ENCODE measurements around the gene HPSE. TPM values are rescaled to one million over a fixed set of nuclear protein-coding genes. Genes with fewer than 3 reads are reported as not detected.

Gene HPSE
- total and polyA plus RNA-seq, 2 donors (not counting 1 experiment from before 2014, with no cell fraction given) = 0.17 to 0.26 TPM

DNA sequence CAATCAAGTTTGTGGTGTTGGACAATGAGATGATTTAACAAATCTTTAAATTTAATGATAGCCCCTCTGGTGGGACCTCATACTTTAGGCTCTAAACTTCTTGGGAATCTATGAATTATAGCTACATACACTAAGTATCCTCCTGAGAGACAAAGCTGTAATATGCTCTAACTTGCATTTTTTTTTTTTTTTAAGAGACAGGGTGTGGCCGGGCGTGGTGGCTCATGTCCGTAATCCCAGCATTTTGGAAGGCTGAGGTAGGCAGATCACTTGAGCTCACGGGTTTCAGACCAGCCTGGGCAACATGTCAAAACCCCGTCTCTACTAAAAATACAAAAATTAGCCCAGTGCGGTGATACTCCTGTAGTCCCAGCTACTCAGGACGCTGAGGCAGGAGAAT is 26.7 kb downstream of the HPSE start:
- Histone ChIP-seq H3K27ac (ENCODE audit: insufficient read depth, low read length) (no peak overlapping the region), H3K27me3 (ENCODE audit: control insufficient read depth, insufficient read depth, low read length) (no peaks in the 10 kb centered on the region), H3K9me3 (ENCODE audit: control insufficient read depth, insufficient read depth, low read depth, low read length) (no peaks in the 10 kb centered on the region), H4K20me1 (ENCODE audit: control insufficient read depth, extremely low read depth, insufficient read depth, low read length) (no peaks in the 10 kb centered on the region), H3K4me1 (ENCODE audit: control insufficient read depth, extremely low read depth, insufficient read depth, low read length) (no peaks in the 10 kb centered on the region), H3K79me2 (ENCODE audit: control insufficient read depth, insufficient read depth, low read length) (no peaks in the 10 kb centered on the region), H3K36me3 (ENCODE audit: control insufficient read depth, insufficient read depth, low read length) (no peaks in the 10 kb centered on the region), H2AFZ (ENCODE audit: low read length) (no peak overlapping the region), H3K4me3 (replicated peaks in 1 of 4; ENCODE audit: control extremely low read depth in 1 of 4, insufficient read depth in 1 of 4, low read depth in 3 of 4, low read length in 4 of 4) (no peak overlapping the region), H3K4me2 (ENCODE audit: extremely low read depth, insufficient read depth, low read length) (no peak overlapping the region), H3K9ac (ENCODE audit: insufficient read depth, low read length) (no peak overlapping the region)
- TF ChIP-seq, protein P1, sequence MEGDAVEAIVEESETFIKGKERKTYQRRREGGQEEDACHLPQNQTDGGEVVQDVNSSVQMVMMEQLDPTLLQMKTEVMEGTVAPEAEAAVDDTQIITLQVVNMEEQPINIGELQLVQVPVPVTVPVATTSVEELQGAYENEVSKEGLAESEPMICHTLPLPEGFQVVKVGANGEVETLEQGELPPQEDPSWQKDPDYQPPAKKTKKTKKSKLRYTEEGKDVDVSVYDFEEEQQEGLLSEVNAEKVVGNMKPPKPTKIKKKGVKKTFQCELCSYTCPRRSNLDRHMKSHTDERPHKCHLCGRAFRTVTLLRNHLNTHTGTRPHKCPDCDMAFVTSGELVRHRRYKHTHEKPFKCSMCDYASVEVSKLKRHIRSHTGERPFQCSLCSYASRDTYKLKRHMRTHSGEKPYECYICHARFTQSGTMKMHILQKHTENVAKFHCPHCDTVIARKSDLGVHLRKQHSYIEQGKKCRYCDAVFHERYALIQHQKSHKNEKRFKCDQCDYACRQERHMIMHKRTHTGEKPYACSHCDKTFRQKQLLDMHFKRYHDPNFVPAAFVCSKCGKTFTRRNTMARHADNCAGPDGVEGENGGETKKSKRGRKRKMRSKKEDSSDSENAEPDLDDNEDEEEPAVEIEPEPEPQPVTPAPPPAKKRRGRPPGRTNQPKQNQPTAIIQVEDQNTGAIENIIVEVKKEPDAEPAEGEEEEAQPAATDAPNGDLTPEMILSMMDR (conservative IDR thresholded peaks at IDR 0.05 in 1 of 2, IDR thresholded peaks at IDR 0.05 in 1 of 2; ENCODE audit: low read depth in 1 of 2, low read length in 2 of 2) = no peak
- no peak for TF ChIP-seq EZH2 (IDR thresholded peaks at IDR 0.05; ENCODE audit: low read length, missing control alignments)
- DNase-seq (ENCODE audit: low read depth in 2 of 2) = no peak

DNA sequence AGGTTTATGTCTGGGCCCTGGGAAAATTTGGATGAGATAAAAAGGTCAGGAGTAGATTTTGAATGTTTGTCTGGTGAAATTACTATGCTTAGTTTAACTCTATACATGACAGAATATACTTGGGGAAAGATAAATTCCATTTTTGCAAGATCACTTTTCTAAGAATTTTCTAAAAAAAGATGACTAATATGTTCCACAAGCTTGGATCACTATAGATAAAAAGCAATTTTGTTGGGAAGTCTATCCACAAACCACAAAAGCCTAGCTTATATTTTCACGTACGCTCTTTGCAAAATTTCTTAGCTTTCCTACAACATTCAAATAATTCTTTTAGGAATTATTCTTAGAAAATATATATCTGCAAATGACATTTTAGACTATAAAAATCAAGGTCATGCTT is 29.5 kb downstream of the HPSE start:
- DNase-seq (ENCODE audit: low read depth in 2 of 2) = no peak
- no peak for TF ChIP-seq EZH2 (IDR thresholded peaks at IDR 0.05; ENCODE audit: low read length, missing control alignments)
- TF ChIP-seq, protein P1 (conservative IDR thresholded peaks at IDR 0.05 in 1 of 2, IDR thresholded peaks at IDR 0.05 in 1 of 2; ENCODE audit: low read depth in 1 of 2, low read length in 2 of 2) = no peak
- no peaks in the 10 kb centered on the region for H3K36me3 ChIP-seq (ENCODE audit: control insufficient read depth, insufficient read depth, low read length)

DNA sequence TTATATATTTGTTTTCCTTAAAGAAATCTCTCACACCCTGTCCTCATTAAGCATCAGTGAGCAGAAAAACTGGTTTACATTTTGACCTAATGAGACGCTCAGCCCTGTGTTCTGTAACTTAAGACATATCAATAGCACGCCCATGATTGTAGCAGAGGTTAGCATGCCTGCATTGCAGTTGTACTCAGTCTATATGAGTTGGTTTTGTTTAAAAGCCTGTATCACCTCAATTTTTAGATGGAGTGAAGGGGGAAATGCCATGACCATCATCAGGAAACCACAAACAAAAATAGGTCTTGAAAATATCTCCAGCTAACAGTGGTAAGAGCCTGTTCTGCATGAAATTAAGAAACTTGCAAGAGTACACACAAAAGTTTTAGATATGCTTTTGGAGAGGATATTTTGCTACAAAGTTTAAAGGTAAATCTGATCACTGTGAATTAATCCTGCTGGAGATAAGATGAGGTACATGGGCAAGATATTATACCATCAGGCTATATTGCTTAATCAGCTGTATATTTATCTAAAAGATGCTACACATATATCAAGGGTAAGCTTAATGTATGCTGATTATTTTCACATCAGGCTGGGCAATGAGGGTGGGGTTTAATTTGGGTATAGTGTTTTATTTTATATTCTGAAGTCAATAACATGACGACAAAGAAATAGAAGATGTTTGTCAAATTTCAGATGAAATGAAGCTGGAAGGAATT is 36.9 kb downstream of the HPSE start:
- Histone ChIP-seq H4K20me1 (ENCODE audit: control insufficient read depth, extremely low read depth, insufficient read depth, low read length) (no peaks in the 10 kb centered on the region), H3K27me3 (ENCODE audit: control insufficient read depth, insufficient read depth, low read length) (no peaks in the 10 kb centered on the region), H2AFZ (ENCODE audit: low read length) (no peak overlapping the region), H3K36me3 (ENCODE audit: control insufficient read depth, insufficient read depth, low read length) (no peaks in the 10 kb centered on the region), H3K4me3 (replicated peaks in 1 of 4; ENCODE audit: control extremely low read depth in 1 of 4, insufficient read depth in 1 of 4, low read depth in 3 of 4, low read length in 4 of 4) (no peak overlapping the region), H3K4me2 (ENCODE audit: extremely low read depth, insufficient read depth, low read length) (no peak overlapping the region), H3K79me2 (ENCODE audit: control insufficient read depth, insufficient read depth, low read length) (no peaks in the 10 kb centered on the region), H3K27ac (ENCODE audit: insufficient read depth, low read length) (no peak overlapping the region), H3K9ac (ENCODE audit: insufficient read depth, low read length) (no peak overlapping the region), H3K4me1 (ENCODE audit: control insufficient read depth, extremely low read depth, insufficient read depth, low read length) (no peaks in the 10 kb centered on the region), H3K9me3 (ENCODE audit: control insufficient read depth, insufficient read depth, low read depth, low read length) (no peaks in the 10 kb centered on the region)
- TF ChIP-seq, protein P1 (conservative IDR thresholded peaks at IDR 0.05 in 1 of 2, IDR thresholded peaks at IDR 0.05 in 1 of 2; ENCODE audit: low read depth in 1 of 2, low read length in 2 of 2) = no peak
- TF ChIP-seq EZH2 (IDR thresholded peaks at IDR 0.05; ENCODE audit: low read length, missing control alignments) = no peak
- DNase-seq (ENCODE audit: low read depth in 2 of 2) = no peak

More for the DNA sequence above, 29.5 kb downstream of the HPSE start:
- Histone ChIP-seq H3K27ac (ENCODE audit: insufficient read depth, low read length) (no peak overlapping the region), H3K4me2 (ENCODE audit: extremely low read depth, insufficient read depth, low read length) (no peak overlapping the region), H3K9me3 (ENCODE audit: control insufficient read depth, insufficient read depth, low read depth, low read length) (no peaks in the 10 kb centered on the region), H3K4me3 (replicated peaks in 1 of 4; ENCODE audit: control extremely low read depth in 1 of 4, insufficient read depth in 1 of 4, low read depth in 3 of 4, low read length in 4 of 4) (no peak overlapping the region), H3K4me1 (ENCODE audit: control insufficient read depth, extremely low read depth, insufficient read depth, low read length) (no peaks in the 10 kb centered on the region), H2AFZ (ENCODE audit: low read length) (no peak overlapping the region), H3K79me2 (ENCODE audit: control insufficient read depth, insufficient read depth, low read length) (no peaks in the 10 kb centered on the region), H3K9ac (ENCODE audit: insufficient read depth, low read length) (no peak overlapping the region), H4K20me1 (ENCODE audit: control insufficient read depth, extremely low read depth, insufficient read depth, low read length) (no peaks in the 10 kb centered on the region), H3K27me3 (ENCODE audit: control insufficient read depth, insufficient read depth, low read length) (no peaks in the 10 kb centered on the region)

All from fibroblast of lung (primary cell).